ENCODE results near the gene FLT4.
"Not testable (repeated sequence)": the region's sequence is repeated elsewhere in the genome, so short reads cannot be mapped to it uniquely, and the experiment has no call there.

- TF ChIP-seq CTCF (optimal IDR thresholded peaks at IDR 0.05 in 1 of 3, IDR thresholded peaks at IDR 0.05 in 1 of 3, conservative IDR thresholded peaks at IDR 0.05 in 1 of 3; ENCODE audit: extremely low read depth in 1 of 3, insufficient read depth in 2 of 3, low read length in 3 of 3); EZH2 (IDR thresholded peaks at IDR 0.05; ENCODE audit: low read length): not testable (repeated sequence)
Observed at GRCh38 chr5:180686799-180687198, 37.4 kb upstream of the FLT4 start.
